Activated naive CD4-positive, alpha-beta T cell treated with anti-CD3 and anti-CD28 coated beads for 36 hours (primary cell): ENCODE data around the gene B3GNT5. TPM values are rescaled to one million over a fixed set of nuclear protein-coding genes. Genes with fewer than 3 reads are reported as not detected.
"Not testable (repeated sequence)": the region's sequence is repeated elsewhere in the genome, so short reads cannot be mapped to it uniquely, and the experiment has no call there.

Experiments
- CTCF ChIA-PET: fragments of 350-600 bp; sonication (Branson Sonifier 250); formaldehyde crosslinking; loops from one replicate; lab custom pipeline; 2021; ENCODE audit warnings: antibody characterized with exemption; lab: Charles Lee
- DNase-seq: peaks from one replicate; pipeline ENCODE4 v3.0.0-alpha.2; 2020
- H3K27ac Mint-ChIP-seq: one replicate; pipeline ENCODE4 v1.8.0; 2021; ENCODE audit warnings: mild to moderate bottlenecking, mixed read lengths
- H3K27me3 Mint-ChIP-seq: one replicate; pipeline ENCODE4 v1.8.0; 2021; ENCODE audit warnings: low read depth, mixed read lengths
- H3K36me3 Mint-ChIP-seq: one replicate; pipeline ENCODE4 v1.8.0; 2021; ENCODE audit warnings: low read depth, mixed read lengths
- H3K4me1 Mint-ChIP-seq: one replicate; pipeline ENCODE4 v1.8.0; 2021; ENCODE audit warnings: low read depth, mixed read lengths
- H3K4me3 Mint-ChIP-seq: one replicate; pipeline ENCODE4 v1.8.0; 2021; ENCODE audit warnings: mild to moderate bottlenecking, moderate library complexity, mixed read lengths
- H3K9me3 Mint-ChIP-seq: one replicate; pipeline ENCODE4 v1.8.0; 2021; ENCODE audit warnings: mixed read lengths
- intact Hi-C: fragments of 100-400 bp; cut with micrococcal nuclease; formaldehyde crosslinking; loops from one replicate; pipeline ENCODE4 v1.15.1; 2023
- total RNA-seq, 2 experiments: library from RNA; stranded (reverse); gene quantifications; one replicate each; pipeline ENCODE4 v1.2.3, GENCODE V29; 2021

Gene B3GNT5
- total RNA-seq, 2 experiments from 2014 or later, result 15.0 to 18.8 TPM

DNA sequence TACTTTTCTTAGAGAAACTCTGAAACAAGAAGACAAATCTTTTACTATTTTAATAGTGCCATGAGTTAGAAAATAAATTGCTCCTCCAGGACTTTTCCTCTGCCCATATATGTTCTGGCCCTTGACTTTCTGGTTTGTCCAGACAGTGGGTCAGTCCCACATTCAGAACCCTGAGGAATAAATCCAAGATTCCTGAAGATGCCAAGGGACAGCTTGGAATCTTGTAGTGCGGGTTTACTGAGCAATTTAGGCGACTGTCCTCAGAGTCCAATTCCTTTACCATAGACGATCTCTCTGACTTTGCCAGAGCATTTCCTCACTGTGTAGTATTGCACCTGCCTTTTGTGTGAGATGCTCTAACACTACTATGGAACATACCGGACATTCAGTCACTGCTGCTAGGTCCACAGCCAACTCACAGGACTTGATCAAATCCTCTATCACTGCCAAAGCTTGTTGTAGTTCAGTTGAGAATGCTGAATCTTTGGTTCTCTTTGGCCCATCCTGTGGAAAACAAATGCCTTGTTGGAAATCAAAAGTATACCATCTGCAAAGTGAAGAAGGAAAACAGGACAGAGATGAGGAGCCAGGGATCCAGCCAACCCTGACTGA lies 37.4 kb upstream of the B3GNT5 start:
- H3K36me3 Mint-ChIP-seq, result peaks cover 8% of the 10 kb centered on the region
- CTCF ChIA-PET, result interaction anchor here (0.7 to 1.3 kb wide), 2 partner anchors 70 to 469 kb away, joined by 3 read pairs; no protein-coding TSS in a partner anchor
- no peak overlapping the region for H3K27ac Mint-ChIP-seq
- H3K9me3 Mint-ChIP-seq, result peaks cover 8% of the 10 kb centered on the region
- no peaks in the 10 kb centered on the region for H3K27me3 Mint-ChIP-seq
- DNase-seq, result no peak
- no peak overlapping the region for H3K4me3 Mint-ChIP-seq
- intact Hi-C loops, result no loop called here
- H3K4me1 Mint-ChIP-seq, result peaks cover 23% of the 10 kb centered on the region

DNA sequence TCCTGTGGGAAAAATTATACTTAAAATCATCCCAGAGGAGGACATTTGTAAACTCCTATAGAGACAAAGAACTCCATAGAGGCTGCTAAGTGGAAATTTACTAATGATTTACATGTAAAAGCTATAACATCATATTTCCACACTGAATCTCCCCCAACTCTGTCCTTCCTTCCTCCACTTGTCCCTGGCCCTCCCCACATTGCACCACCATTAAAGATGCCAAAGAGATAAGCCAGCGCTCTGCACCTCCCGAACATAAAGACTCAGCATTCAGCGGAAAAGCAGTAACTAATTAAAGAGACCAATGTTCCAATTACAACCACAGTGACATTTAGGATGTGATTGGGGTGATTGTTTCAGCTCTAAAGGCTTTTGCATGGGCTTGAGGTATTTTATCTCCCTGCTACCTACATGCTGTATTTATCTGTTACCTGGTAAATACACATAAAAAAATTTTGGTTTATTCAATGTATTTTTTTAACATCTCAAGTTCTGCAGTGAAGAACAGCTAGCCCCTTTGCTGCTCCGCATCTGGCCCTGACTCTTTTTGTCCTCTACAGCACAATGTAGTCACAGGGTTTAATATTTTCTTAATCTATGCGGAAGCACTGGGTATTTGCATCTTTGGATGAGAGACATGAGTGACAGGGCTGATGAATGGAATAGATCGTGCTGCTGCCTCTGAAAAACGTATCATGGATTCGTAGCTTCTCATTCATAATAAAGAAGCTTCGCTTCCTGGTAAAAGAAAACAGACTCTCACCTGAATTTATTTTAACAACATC lies 35.3 kb upstream of the B3GNT5 start:
- CTCF ChIA-PET, result interaction anchor here (0.7 kb wide), 1 partner anchor 22 kb away, joined by 3 read pairs; no protein-coding TSS in a partner anchor
- no peak overlapping the region for H3K27ac Mint-ChIP-seq
- DNase-seq, result no peak
- no peaks in the 10 kb centered on the region for H3K36me3 Mint-ChIP-seq
- peaks cover 4% of the 10 kb centered on the region for H3K4me1 Mint-ChIP-seq
- no peak overlapping the region for H3K4me3 Mint-ChIP-seq
- H3K27me3 Mint-ChIP-seq, result no peaks in the 10 kb centered on the region
- H3K9me3 Mint-ChIP-seq, result no peaks in the 10 kb centered on the region
- intact Hi-C loops, result no loop called here

DNA sequence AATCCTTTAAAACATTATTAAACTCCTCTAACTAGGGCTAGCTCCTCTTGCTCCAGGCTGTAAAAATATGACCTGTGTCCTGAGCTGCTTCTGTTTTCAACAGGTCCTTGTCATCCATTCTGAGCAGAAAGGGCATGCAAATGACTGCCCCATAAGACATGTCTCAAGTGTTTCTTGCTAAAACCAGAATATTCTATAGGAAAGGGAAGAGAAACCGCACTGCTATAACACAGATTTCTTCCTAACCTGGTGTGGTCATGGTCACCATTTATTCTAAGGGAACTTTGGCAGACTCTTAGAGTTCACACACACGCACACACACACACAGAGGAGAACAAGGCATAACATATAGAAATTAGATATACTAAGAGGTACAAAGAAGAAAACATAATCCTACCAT lies 34.2 kb upstream of the B3GNT5 start:
- no peak overlapping the region for H3K27ac Mint-ChIP-seq

DNA sequence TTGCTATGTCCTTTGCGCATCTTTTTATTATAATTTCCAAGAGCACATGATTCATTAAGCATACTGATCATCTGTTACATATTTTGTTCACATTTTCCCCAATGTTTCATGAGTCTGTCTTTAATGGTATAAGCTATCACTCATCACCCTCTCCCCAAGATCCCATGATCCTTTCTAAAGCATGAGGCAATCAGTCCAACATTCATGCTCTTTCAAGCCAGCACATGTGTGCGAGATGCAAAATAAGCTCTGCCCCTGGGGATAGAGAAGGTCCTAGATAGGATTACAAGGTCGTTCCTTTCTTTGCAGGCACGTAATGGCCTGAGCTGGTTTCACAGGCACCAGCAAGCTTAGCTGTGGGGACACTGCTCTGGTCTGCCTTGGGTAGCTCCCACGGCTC lies 32.2 kb upstream of the B3GNT5 start:
- no peak overlapping the region for H3K27ac Mint-ChIP-seq
- intact Hi-C loops, result no loop called here
- H3K4me1 Mint-ChIP-seq, result peaks cover 20% of the 10 kb centered on the region
- H3K9me3 Mint-ChIP-seq, result no peaks in the 10 kb centered on the region
- CTCF ChIA-PET, result interaction anchor here (0.8 kb wide), 1 partner anchor 18 kb away, joined by 4 read pairs; no protein-coding TSS in a partner anchor
- DNase-seq, result no peak
- no peak overlapping the region for H3K4me3 Mint-ChIP-seq
- H3K36me3 Mint-ChIP-seq, result no peaks in the 10 kb centered on the region
- no peaks in the 10 kb centered on the region for H3K27me3 Mint-ChIP-seq

More for the DNA sequence above, 34.2 kb upstream of the B3GNT5 start:
- DNase-seq, result no peak
- Mint-ChIP-seq H3K4me3 (no peak overlapping the region), H3K9me3 (no peaks in the 10 kb centered on the region), H3K4me1 (peaks cover 4% of the 10 kb centered on the region), H3K36me3 (no peaks in the 10 kb centered on the region), H3K27me3 (no peaks in the 10 kb centered on the region)
- CTCF ChIA-PET, result no interaction called here
- intact Hi-C loops, result no loop called here

DNA sequence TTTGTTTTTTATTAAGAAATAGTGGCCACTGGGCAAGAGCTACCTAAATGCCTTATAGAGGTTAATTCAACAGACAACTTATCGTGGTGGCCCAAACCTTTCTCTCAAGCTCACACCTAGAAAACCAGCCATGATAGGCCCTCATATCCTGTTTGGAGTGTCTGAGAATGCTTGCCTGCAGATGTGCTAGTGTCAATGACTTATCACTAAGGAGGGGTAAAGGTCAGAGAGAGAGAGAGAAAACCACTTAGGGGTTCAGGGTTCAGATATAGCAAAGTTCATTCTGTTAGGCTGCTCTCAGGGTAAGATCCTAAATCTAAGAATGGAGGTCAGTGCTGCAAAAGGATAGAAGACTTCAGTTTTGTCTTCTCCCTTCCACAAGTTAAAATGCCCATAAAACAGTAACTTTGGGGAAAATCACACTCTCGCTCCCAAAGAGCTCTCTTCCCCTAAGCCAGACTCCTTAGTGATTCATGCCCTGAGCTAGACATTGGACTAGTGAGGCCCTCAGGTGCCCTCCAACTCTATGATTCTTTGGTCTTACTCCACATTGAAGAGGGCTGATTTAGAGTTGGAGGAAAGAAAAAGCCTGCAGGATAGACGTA lies 30.3 kb upstream of the B3GNT5 start:
- DNase-seq, result no peak
- Mint-ChIP-seq H3K36me3 (no peaks in the 10 kb centered on the region), H3K4me3 (no peak overlapping the region), H3K27ac (no peak overlapping the region), H3K27me3 (no peaks in the 10 kb centered on the region), H3K4me1 (peaks cover 30% of the 10 kb centered on the region), H3K9me3 (no peaks in the 10 kb centered on the region)
- intact Hi-C loops, result no loop called here
- CTCF ChIA-PET, result interaction anchor here (0.6 kb wide), 1 partner anchor 38 kb away, joined by 3 read pairs; no protein-coding TSS in a partner anchor

DNA sequence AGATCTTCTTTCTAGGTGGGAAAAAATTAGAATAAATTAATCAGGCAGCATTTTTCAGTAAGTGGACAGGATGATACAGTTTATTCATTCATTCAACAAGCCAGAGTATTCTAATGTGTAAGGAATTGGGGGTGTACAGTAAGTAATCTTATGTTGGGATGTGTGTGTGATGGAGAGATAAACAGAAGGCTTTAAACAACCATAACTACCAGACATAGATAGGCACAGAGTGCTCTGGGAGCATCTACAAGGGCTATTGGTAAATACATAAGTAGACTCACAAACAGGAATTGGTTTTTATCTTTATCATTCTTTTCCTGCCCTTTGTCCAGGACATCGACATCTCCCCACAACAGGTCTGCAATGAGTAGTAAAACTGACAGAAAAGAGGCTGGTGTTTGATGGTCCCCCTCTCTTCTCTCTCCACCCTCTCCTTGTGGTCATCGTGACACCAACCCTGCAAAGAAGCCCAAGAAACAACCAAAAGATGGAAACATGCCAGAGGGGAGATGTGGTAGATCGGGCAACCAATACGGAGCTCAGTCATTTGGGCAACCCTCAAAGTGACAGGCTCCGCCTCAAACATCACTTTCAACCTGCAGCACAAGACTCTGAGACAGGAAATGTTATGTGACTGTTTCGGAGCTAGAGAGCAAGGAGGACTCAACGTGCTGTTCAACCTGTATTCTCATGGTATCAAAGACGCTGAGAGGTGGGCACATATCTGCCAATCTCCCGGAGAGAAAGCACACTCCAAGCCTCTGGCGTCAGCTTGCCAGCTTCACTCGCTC lies 28.7 kb upstream of the B3GNT5 start:
- H3K27me3 Mint-ChIP-seq, result no peaks in the 10 kb centered on the region
- H3K4me3 Mint-ChIP-seq, result peak overlapping the region; percentile 44
- H3K27ac Mint-ChIP-seq, result peak overlapping the region; percentile 2
- no peaks in the 10 kb centered on the region for H3K9me3 Mint-ChIP-seq
- H3K4me1 Mint-ChIP-seq, result peaks cover 31% of the 10 kb centered on the region
- no peaks in the 10 kb centered on the region for H3K36me3 Mint-ChIP-seq
- DNase-seq, result peak; percentile 73
- CTCF ChIA-PET, result interaction anchor here (1.0 to 1.5 kb wide), 4 partner anchors 15 to 157 kb away, joined by 3 to 5 read pairs (median 4); no protein-coding TSS in a partner anchor
- intact Hi-C loops, result loop anchor here (1.0 kb wide), 2 partner anchors 13 to 42 kb away; no protein-coding TSS in a partner anchor

DNA sequence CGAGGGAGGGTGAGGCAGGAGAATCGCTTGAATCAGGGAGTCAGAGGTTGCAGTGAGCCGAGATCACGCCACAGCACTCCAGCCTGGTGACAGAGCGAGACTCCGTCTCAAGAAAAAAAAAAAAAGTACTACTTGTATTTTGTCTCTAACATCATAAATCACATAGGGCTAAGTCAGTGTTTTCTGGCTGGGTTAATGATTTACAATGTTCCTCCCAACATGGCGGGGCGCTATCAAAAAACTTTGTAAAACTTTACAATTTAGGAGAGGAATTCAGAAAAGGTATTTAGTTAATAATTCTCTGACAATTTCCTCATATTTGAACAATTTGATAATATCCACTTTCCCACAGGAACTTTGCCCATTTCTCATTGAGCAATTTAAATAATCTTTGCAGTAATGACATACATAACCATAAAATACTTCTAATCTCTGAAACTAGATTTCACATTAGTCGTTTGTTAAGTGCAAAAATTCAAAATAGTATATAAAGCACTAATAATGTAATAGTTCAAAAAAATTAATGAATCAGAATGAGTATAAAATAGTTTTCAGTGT lies 26.6 kb upstream of the B3GNT5 start:
- Mint-ChIP-seq H3K27me3 (no peaks in the 10 kb centered on the region), H3K36me3 (no peaks in the 10 kb centered on the region), H3K4me3 (no peak overlapping the region), H3K9me3 (no peaks in the 10 kb centered on the region), H3K4me1 (peaks cover 29% of the 10 kb centered on the region), H3K27ac (no peak overlapping the region)
- intact Hi-C loops, result no loop called here
- CTCF ChIA-PET, result no interaction called here
- DNase-seq, result no peak

DNA sequence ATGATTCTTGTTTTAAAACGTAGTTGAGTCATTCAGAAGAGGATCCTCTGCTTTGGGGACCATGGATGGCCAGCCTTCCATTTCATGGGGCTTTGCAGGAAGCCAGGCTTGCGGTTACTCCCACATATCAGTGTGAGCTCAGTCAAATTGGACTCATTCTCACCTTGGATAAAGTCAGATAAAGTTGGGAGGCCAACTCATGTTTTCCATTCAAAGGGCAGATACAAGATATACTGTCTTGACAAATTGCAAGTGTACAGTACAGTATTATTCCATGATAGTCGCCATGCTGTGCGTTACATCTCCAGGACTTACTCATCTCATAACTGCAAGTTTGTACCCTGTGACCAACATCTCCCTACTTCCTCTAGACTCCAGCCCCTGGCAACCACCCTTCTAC lies 25.5 kb upstream of the B3GNT5 start:
- no peak for DNase-seq
- Mint-ChIP-seq H3K4me1 (peaks cover 29% of the 10 kb centered on the region), H3K4me3 (no peak overlapping the region), H3K27me3 (no peaks in the 10 kb centered on the region), H3K36me3 (no peaks in the 10 kb centered on the region), H3K27ac (no peak overlapping the region), H3K9me3 (no peaks in the 10 kb centered on the region)
- CTCF ChIA-PET, result interaction anchor here (1.4 to 1.5 kb wide), 2 partner anchors 25 to 43 kb away, joined by 4 read pairs; no protein-coding TSS in a partner anchor
- intact Hi-C loops, result no loop called here

DNA sequence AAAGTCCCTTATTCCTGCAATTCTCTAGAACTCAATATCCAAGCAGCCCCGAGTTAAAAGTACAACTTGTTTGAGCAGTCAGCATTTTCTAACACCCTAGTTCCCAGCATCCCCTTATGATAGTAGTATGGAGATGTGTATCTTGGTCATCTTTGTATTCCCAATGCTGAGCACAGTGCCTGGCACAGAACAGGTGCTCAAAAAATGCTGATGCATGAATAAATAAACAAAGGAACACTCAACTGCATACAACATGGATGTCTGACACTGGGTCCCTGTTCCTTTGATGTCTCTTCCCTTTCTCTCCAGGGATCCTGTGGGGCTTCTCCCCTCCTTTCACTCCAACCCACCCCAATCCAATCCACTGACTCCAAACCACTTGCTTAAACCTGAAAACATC lies 23.9 kb upstream of the B3GNT5 start:
- H3K9me3 Mint-ChIP-seq, result no peaks in the 10 kb centered on the region
- H3K4me3 Mint-ChIP-seq, result no peak overlapping the region
- no peaks in the 10 kb centered on the region for H3K27me3 Mint-ChIP-seq
- intact Hi-C loops, result no loop called here
- no peaks in the 10 kb centered on the region for H3K36me3 Mint-ChIP-seq
- peaks cover 27% of the 10 kb centered on the region for H3K4me1 Mint-ChIP-seq
- no peak for DNase-seq
- no peak overlapping the region for H3K27ac Mint-ChIP-seq
- CTCF ChIA-PET, result no interaction called here

DNA sequence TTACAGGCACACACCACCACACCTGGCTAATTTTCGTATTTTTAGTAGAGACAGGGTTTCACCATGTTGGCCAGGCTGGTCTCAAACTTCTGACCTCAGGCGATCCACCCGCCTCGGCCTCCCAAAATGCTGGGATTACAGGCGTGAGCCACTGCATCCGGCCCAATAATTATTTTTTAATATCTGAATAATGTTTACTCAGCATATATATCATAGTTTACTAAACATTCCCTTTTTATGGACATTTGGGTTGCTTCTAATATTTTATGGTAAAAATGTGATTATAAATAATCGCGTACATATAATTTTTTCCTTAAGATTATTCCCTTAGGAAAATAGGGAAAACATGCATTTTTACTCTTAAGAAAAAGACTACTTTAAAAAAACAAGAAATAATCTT lies 22.8 kb upstream of the B3GNT5 start:
- CTCF ChIA-PET, H3K27ac Mint-ChIP-seq, DNase-seq, H3K36me3 Mint-ChIP-seq, H3K4me3 Mint-ChIP-seq, intact Hi-C loops, H3K9me3 Mint-ChIP-seq, H3K27me3 Mint-ChIP-seq: not testable (repeated sequence)
- H3K4me1 Mint-ChIP-seq, result peaks cover 16% of the 10 kb centered on the region

DNA sequence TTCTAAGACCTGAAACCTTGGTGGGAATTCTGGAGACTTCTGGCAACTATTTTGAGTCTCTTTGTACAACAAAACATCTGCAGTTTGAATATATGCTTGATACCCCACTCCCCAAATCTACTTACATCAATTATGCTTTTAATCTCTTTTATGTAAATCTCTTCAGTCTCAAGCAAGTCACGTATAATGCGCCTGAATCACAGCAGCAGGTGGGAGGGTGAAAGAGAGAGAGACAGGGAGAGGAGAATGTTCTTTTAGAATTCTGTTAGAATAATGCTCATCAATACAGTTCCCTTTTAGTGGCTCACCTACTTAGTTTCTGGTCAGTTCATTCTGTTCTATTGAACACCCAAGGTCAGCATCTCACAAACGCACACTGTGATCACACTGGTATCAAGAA lies 22.2 kb upstream of the B3GNT5 start:
- DNase-seq, result no peak
- no peak overlapping the region for H3K4me3 Mint-ChIP-seq
- H3K36me3 Mint-ChIP-seq, result no peaks in the 10 kb centered on the region
- CTCF ChIA-PET, result no interaction called here
- intact Hi-C loops, result no loop called here
- peaks cover 14% of the 10 kb centered on the region for H3K4me1 Mint-ChIP-seq
- no peaks in the 10 kb centered on the region for H3K27me3 Mint-ChIP-seq
- no peak overlapping the region for H3K27ac Mint-ChIP-seq
- H3K9me3 Mint-ChIP-seq, result no peaks in the 10 kb centered on the region
